ENCODE measurements around the gene ELAVL4.
"Not testable (repeated sequence)": the region's sequence is repeated elsewhere in the genome, so short reads cannot be mapped to it uniquely, and the experiment has no call there.

The ELAVL4 gene

DNA sequence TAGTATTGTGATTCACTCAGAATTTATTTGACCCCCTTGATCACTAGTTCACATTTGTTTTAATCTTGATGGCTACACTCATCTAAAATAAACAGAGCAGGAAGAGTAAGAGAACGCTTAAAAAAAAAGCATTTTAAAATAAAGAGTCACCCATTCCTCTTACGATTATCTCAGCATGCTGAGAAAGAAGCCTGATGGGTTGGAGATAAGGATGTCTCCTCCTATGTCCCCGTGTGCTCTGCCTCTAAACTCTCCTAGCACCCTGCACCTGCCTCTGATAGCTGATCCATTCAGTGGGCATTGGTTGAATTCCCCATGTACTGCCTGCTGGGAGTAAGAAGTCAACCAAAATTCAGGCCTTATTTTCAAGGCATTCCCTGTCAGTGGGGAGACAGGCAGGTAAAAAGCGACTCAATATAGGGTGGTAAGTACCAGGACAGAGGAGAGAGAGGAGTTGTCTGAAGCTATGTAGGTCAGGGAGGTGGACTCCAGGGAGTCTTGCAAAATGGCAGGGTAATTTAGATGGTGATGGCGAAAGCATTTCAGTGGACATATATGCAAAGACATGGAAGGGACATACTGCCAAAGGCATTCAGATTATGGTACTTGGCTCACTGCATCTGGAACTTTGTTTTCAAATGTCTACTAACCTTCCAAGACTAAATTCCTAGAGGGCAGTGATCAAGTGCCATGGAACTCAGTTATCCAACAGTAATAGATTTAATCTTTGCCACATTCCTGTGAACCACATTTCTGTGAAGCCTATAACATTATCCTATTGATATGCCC is 18.4 kb downstream of the ELAVL4 start:
- no peak for DNase-seq

DNA sequence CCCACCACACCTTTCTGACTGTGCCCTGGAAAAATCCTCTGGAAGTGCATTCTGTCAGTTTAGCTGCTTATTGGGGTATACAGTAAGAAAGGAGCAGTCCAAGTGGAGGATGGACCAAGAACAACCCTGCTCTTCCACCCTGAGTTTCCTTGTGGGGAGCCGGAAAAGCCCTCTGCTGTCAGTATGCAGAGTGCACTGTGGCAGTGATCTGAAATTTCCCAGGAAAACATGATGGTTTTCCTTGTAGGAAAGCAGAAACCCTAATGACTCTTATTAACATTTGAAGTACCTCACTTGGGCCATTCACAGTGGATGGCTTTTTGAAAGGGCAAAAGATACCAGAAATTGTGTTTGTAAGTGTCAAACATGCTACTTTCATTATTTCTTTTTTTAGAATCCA is 20.5 kb downstream of the ELAVL4 start:
- no peak for DNase-seq

DNA sequence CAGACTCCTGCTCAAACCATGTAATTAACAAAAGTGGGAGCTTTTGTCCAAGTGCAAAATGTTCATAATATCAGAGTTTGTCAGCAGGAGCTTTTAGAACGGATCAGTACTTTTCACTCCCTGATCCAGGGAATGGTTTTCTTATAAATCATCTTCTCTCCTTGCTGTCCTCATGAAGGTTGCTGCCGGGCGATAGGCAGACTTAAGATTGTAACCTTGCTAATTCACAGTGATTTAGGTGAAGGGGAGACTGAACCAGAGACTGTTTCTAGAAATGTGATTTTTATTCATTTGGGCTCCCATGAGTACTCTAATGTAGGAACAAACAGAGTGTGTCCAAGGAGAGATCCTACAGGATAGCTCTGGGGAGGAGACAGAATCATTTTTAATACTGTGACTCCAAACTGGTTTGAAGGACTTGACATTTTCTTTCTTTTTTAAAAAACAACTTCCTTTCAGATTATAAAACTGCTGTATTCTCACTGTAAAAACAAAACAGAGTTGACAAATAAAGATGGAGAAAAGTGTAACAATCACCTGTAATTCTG is 23.7 kb downstream of the ELAVL4 start:
- DNase-seq, result no peak

DNA sequence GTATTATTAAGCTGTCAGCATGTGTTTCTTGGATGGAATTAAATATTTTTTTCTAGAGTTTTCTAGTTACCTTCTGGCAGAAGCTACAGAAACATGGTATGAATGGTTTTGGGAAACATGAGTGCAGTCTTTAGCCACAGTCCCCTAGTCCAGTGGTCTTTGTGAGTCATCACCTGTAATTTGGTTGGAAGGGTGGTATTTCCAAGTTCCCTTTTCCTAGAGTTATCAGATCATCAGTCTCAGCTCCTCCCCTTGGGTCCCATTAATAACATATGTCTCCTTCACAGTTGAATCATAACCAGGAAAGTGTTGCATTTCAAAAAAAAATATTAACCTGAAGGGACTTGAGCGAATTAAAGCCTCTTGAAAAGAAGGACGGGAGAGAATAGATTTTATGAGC is 27.0 kb downstream of the ELAVL4 start:
- DNase-seq, result no peak

DNA sequence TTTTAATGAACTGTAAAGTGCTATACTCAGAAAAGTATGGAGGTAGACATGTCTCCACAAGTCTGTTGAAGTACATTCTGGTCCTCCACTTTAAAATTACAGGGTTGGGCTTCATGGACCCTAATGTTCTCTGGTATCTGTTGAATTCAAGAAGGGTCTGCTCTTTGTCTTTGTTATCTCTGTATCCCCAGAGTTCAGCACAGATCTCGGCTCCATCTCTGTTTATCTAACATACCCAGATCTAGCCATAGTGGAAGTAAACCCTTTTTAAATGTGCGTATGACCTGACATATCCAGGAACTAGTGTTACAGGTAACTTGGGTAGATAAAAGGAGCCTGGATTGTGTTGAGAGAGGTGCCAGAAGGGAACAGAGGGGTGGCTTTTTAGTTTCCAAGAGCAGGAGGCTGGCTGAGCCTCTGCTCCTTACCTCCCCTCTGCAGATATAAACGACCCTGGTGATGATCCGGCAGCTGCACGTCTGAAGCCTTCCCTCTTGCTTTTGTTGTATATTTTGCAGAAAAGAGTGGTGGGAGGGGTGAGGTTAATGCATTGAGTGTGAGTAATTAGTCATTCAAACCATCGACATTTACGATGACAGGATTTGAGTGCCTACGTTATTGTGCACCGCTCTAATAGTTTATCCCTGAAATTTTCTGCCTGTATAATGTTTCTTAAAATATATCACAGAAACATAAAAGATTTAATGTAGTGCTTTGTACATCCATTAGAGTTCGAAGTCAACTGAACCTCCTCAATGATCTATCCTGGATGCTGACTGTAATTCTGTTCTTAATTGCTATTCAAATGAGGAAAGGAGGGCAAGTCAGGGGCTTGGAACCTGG is 30.8 kb downstream of the ELAVL4 start:
- DNase-seq, result no peak

DNA sequence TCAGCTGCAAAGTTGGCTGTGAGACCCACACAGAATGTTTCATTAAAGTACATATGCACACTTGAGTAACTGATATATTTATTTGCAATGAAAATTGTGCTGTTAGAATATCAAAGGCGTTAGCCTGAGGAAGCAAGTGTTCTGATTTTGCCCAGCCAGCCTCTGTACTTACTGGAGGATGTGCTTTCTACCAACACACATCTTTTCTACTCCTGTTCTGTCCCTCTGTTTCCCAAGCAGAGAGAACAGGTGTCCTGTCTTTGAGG is 31.4 kb downstream of the ELAVL4 start:
- DNase-seq, result no peak

DNA sequence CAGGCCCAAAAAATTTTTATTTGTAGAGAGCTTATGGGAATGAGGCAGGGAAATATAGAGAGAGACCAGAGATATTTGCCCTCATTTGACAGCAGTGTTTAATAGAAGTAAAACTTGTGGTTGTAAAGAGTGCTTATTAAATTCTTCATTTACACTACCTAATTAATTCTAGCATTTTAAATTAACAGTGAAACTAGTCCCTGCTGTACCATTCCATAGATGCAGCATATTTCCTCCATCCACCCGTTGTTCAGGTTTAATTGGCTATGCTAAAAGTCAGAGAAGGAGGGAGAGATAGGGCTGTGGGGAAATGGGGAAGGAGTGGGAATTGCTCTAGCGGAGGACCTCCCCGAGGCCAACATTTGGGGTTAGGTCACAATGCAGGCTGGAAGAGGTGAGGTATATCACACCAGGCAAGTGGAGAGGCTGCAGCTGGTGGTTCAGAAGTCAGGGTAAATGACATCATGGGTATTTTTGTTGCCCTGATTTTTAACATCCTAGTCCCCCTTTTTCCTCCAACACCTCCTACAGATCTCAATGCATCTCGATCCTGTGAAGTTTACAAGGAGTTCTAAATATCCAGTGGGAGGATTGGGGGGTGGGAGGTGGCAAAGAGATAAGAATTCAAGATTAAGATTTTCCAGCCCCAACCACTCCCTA is 38.6 kb downstream of the ELAVL4 start:
- no peak for DNase-seq

DNA sequence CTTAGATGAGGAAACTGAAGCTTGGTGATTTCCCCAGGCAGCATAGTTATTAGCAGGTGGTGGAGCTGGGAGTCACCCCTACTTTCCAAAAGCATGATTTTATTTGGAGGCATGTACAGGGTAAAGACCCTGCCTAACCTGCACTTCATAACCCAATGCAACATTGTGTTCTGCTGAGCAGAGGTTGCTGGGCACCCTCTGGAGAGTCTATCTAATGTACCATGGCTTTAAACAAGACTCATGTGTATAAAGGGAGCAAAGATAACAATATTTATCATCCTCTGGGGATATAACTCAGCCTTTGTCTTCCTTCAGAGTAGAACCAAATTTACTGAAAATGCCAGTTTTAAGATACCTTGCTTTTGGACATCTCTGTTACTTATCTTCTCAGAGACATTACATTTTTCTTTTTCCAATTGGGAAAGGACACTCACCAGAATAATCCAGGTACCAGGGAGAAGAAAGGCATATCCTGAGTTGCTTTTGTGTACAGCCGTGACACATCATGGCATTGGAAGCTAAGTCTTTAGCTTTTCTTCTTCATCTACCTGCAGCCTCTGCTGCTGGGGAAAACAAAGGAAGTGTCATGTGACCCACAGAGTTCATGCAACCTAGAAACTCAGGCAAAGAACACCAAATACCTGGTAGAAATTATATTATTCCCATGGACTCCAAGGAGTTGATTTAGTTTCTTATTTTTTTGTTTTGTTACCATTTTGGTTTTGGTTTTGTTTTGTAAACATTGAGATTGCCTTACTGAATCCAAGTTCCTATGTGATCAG is 39.6 kb downstream of the ELAVL4 start:
- DNase-seq, result no peak

DNA sequence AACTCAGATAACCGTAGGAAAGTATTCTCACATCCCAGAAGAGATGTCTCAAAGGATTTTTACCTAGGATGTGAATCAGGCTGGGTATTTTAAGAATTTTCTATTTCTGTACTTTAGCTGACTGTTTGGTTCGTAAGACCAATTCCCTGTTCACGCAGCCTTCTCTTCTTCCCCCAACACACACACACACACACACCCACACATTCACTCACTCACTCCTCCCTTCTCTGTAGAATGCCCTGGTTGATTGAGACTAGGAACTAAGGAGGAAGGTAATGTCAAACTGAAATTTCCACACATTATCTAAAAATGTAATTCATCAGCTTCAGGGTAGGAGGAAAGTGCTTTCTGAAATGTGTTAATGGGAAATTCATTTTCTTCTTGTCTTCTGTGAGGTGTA is 43.5 kb downstream of the ELAVL4 start:
- DNase-seq, result no peak

DNA sequence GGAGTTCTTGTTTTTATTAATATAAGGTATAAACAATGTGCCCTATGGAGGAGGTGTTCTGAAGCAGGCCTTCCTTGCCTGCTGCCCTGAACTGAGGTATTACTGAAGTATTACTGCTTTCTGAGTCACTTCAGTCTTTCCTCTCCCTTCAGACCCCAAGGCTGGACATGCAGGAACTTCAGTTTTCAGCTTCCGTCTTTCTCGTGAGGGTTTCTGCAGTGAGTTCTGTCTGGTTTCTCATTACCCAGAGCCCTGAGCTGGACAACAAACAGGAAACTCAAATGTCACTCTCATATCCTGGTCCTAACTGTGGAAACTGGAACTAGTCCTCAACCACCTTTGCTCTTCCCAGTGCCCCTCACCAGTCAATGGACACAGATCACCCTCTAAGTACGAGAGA is 46.8 kb downstream of the ELAVL4 start:
- no peak for DNase-seq

DNA sequence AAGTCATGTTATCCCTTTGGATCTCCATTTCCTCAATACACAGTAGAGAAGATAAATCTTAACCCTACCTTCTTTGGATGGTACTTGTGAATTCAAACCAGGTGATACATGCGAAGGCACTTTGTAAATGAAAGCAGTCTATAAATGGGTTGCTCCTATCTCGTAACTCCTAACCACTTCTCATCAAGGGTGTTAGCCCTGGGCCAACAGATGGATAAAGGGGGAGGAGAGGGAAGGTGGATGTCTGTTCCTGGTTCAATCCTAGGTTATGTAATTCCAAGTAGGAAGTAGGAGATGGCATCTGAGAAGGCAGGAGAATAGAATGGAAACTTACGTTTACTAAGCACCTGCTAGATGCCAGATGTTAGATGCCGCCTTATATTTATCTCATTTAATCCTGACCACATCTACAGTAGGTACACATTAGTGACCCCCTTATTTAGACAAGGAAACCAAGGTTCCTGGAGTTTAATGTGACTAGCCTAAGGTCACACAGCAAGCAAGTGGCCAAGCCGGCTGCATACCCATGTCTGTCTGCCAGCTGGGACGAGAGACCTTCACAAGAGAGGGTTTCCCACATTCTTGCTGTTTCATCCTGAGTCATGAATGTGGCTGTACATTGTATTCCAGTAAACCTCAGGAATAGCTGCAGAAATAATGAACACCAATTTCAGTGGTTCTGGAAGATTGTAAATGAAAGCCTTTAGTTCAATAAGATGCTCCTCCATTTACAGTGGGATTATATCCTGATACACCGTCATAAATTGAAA is 47.7 kb downstream of the ELAVL4 start:
- no peak for DNase-seq

DNA sequence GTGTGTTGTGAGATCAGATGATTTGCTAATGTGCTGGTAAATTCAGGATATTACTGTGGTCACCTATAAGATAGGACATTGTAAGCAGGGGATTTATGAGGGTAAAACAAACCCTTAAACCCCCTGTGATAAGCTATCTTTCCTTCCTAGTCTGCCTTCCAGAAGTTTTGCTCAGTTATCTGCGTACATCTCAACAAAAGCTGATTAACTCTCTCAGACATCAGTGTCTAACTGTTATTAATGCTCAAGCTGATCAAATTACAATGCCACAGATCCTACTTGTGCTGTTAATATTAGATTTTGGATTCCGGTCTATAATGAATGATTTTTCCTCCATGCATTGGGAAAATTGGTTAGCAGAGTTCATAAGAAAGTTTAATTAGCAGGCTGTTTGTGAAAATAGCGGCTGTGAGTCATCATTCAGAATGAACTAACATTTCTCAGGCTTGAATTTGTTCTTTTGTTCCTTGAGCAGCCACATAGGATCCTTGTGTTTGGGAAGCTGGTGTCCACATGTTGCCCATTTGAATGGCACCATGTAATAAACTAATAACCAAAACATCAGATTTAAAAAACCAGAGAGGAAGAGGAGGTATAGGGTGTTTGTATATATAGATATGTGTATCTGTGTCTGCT is 48.7 kb downstream of the ELAVL4 start:
- no peak for DNase-seq

DNA sequence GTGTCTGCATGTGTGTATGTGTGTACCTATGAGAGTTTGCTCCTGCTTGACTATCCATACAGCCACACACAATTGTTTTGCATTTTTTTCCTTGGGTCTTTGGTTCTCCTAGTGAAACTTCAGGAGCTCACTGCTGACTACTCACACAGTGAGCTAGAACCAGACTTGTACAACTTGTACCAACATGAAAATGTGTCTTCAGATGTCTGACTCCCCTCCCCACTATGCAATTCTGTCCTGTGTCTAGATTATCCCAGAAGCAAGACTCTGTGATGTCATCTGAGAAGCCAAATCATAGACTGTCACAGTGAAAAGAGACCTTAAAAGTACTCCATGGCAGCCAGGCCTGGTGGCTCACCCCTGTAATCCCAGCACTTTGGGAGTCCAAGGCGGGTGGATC is 49.7 kb downstream of the ELAVL4 start:
- no peak for DNase-seq

DNA sequence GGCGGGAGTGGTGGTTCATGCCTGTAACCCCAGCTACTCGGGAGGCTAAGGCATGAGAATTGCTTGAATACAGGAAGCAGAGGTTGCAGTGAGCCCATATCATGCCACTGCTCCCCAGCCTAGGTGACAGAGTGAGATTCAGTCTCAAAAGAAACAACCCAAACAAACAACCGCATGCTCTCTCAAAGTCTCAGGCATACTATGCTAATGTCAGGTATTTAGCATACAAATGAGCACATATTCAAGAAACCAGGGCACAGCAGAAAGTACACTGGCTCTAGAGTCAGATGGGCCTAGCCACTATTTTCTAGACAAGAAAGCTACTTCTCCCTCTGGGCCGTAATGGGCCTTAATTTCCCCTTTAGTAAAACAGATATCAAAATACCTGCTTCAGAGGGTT is 55.0 kb downstream of the ELAVL4 start:
- no peak for DNase-seq

DNA sequence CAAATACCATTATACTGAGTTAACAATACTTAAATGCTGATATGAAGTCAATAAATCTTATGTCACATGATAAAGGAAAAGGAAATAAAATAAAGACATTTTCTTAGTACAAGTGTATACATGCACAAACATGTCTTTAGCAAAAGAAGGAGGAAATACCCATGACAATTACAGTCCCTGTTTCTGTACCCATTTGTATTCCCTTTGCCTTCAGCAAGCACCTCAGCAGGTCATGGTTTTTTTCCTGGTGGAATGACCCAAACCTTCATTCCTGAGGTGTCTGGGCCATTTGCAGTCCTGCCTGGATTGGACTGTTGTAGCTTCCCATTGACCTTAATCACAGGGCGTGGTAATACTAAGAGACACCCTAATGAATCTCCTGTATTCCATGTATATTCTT is 57.6 kb downstream of the ELAVL4 start:
- not testable (repeated sequence) for DNase-seq

DNA sequence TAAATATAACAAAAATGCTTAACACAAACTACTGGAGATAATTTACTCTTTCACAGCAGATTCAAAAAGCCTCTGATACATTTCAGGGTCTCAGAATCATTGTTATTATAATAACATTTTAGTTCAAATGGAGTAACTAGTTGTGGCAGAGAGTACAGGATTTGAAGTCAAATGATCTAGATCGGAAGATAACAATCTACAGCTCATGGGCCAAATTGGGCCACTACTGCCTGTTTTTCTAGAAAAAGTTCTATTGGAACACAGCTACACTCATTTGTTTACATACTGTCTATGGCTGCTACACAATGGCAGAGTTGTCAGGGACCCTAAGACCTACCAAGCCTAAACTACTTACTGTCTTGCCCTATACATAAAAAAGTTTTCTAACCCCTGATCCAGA is 63.6 kb downstream of the ELAVL4 start:
- no peak for DNase-seq

DNA sequence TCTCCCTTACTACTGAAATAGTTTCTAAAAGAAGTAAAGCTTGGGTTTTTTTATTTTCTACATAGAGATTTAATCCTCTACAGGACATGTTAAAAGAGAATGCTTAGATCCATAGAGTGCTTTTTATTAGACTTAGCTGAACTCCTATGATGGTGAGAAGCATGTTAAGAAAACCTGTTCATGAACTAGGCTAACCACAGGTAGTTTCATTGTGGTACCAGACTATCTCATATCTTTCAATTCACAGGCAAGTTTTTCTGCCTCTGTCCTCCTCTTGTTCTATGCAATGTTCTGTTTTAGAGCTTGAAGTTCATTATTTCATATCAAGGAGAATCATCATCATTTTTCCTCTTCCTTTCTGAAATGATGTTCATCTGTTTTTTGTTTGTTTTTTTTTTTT is 65.4 kb downstream of the ELAVL4 start:
- DNase-seq, result no peak

DNA sequence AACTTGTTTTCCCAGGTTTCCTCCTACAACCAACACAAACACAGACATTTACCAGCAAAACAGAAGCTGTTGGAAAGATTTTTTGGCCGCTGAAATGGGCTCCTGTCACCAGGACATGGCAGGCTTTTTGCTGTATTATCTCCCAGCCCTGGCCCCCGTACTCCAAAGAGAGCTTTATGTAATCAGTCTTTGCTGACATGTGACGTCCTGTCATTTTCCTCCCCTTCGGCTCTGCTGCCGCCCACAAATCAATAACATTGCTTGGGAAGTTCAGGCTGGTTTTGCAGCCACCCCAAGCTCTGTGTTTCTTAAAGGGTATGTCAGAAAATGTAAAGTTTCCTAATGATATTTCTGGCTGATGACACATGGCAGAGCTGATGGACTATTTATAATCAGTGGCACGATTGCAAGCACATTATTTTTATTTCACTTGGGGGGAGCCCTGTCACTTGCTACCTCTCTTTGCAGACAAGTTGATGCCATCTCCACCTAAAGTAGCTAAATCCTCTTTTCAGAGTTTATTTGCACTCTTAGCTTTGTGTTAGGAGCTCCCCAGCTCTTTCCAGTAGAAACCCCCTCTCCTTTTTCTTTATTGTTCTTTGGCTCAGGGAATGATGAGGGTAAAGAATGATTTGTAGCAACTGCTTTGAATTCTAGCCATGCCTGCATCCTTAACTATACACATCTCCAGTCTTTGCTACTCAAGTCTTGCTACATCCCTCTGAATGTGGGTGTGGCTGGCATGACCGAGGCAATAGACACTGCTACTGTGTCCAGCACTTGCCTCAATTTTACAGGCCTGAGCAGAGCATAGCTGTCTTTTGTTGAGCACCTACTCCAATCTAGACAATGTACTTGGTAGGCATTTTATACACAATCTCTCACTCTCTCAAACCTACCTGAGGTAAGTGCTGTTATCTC is 67.3 kb downstream of the ELAVL4 start:
- no peak for DNase-seq

DNA sequence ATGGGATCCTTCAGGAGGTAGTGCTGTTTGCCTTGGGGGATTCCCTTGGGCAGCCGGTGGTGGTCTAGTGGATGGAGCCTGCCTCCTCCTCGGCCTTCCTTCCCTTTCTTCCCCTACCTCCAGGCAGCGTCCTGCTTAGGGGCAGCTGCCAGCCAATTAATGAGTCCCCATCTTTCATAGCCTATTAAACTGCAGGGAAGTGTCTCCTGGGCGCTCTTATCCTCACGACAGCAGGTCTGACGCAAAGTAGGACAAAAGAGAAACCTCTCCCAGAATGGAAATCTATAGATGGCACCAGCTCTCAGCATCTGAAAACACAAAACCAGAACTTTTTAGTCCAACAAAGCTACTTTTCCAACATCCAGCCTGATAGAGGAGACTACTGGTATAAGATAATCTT is 69.3 kb downstream of the ELAVL4 start:
- no peak for DNase-seq

DNA sequence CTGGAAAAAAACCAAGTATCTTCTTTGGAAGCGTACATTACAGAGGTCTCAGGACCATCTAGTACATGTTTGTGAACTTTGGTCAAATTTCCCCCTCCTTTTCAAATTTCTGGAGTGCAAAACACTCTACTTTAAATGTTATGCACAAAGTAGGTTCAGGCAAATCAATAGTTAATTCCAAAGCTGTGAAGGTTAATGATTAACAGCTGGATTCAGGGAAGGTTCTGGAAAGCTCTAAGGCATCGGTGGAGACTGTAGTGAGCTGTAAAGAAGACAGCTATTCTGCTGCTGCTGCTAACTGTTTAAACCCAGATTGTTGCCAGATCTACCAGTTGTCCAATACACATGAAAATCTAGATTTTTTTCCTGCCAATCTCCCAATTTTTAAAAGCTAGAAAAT is 70.9 kb downstream of the ELAVL4 start:
- DNase-seq, result no peak

DNA sequence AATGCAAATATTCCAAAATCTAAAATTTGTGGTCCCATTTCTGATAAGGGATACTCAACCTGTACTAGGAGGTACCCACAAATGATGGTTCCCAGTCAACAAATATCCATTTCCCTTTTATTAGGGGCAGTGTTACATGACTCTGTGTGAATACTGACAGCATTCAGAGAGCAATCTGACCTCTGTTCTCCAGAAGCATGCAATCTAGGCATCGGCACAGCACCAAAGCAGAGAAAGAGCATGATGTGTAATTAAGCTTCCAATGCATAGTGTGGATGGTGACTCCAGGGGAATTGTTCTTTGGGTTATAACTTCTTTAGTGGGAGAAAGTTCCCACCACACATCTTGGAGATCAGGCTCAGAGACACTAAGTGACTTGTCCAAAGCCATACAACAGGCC is 71.6 kb downstream of the ELAVL4 start:
- no peak for DNase-seq
